OCI-LY3 (cell line): Measurements from ENCODE around the gene LIME1.

ENCODE experiments used
- H2AFZ ChIP-seq: fragments of 200-600, 300-600 bp; shearing (Covaris generic); 2 replicates; pipeline ENCODE4 v1.6.0; 2014; ENCODE audit warnings: antibody characterized with exemption, low read depth, low read length
- H3K27ac ChIP-seq: fragments of 200-600, 300-600 bp; sonication (generic); 2 replicates; pipeline ENCODE4 v1.5.1; 2014; ENCODE audit warnings: mild to moderate bottlenecking, low read length, moderate library complexity, mixed read lengths
- H3K27me3 ChIP-seq: fragments of 200-600, 300-600 bp; sonication (generic); 2 replicates; pipeline ENCODE4 v1.6.1; 2014; ENCODE audit warnings: low read depth, low read length, mixed read lengths
- H3K36me3 ChIP-seq: fragments of 200-600, 300-600 bp; sonication (generic); replicated peaks from 2 replicates; pipeline ENCODE3; 2014; ENCODE audit warnings: low read depth, low read length, mixed read lengths
- H3K4me1 ChIP-seq: fragments of 300-600, 200-600 bp; sonication (generic); 2 replicates; pipeline ENCODE4 v1.6.1; 2014; ENCODE audit warnings: low read length, mixed read lengths
- H3K4me2 ChIP-seq: fragments of 200-600, 300-600 bp; sonication (generic); 2 replicates; pipeline ENCODE4 v1.6.1; 2014; ENCODE audit warnings: low read length, mixed read lengths
- H3K4me3 ChIP-seq: fragments of 300-600, 200-600 bp; sonication (generic); 2 replicates; pipeline ENCODE4 v1.5.1; 2014; ENCODE audit warnings: antibody characterized with exemption, mild to moderate bottlenecking, low read length, moderate library complexity
- H3K79me2 ChIP-seq: fragments of 300-600, 200-600 bp; shearing (Covaris generic); 2 replicates; pipeline ENCODE4 v1.6.1; 2014; ENCODE audit warnings: mild to moderate bottlenecking, low read length, mixed read lengths
- H3K9ac ChIP-seq: fragments of 300-600, 200-600 bp; shearing (Covaris generic); 2 replicates; pipeline ENCODE4 v1.6.0; 2014; ENCODE audit warnings: mild to moderate bottlenecking, low read length, moderate library complexity
- H3K9me3 ChIP-seq: fragments of 200-600, 300-600 bp; shearing (Covaris generic); 2 replicates; pipeline ENCODE4 v1.6.1; 2014; ENCODE audit warnings: low read length, mixed read lengths; ENCODE audit not compliant: insufficient read depth
- H4K20me1 ChIP-seq: fragments of 200-600, 300-600 bp; sonication (generic); 2 replicates; pipeline ENCODE4 v1.6.1; 2016; ENCODE audit warnings: low read length, mixed read lengths; ENCODE audit not compliant: insufficient read depth
- CTCF ChIP-seq: fragments of 200-600, 300-600 bp; sonication (generic); IDR thresholded peaks from 2 replicates; pipeline ENCODE4 v1.5.1; 2014; ENCODE audit warnings: antibody characterized with exemption, low read length, low read depth
- EZH2phosphoT487 ChIP-seq: fragments of 200-600 bp; shearing (Covaris generic); IDR thresholded peaks from 2 replicates; pipeline ENCODE4 v1.6.1; 2018; ENCODE audit warnings: antibody characterized with exemption, mixed run types, low read depth

The LIME1 gene

GRCh38 chr20:63735859-63736718, at the start of gene LIME1:
Gene LIME1, plus strand, starts transcription at chr20:63736664. Its CDS starts 886 bp downstream, at chr20:63737550.
- H3K36me3 ChIP-seq, result peaks cover 18% of the 10 kb centered on the region
- no peak within 1 kb of the TSS for H2AFZ ChIP-seq
- no peaks in the 10 kb centered on the region for H3K27me3 ChIP-seq
- TF ChIP-seq CTCF (no peak; the same call in 1 of the 2 replicates), EZH2phosphoT487 (no peak)
- peak within 1 kb of the TSS; percentile 91 for H3K4me2 ChIP-seq
- H3K27ac ChIP-seq, result peak within 1 kb of the TSS; percentile 79
- peaks cover 47% of the 10 kb centered on the region for H3K4me1 ChIP-seq
- no peaks in the 10 kb centered on the region for H3K9me3 ChIP-seq
- peak within 1 kb of the TSS; percentile 78 for H3K4me3 ChIP-seq
- H3K9ac ChIP-seq, result peak within 1 kb of the TSS; percentile 77
- H3K79me2 ChIP-seq, result peaks cover 12% of the 10 kb centered on the region
- no peaks in the 10 kb centered on the region for H4K20me1 ChIP-seq

GRCh38 chr20:63687419-63688178, 48.9 kb upstream of the LIME1 start:
- Histone ChIP-seq H3K9ac (no peak overlapping the region), H3K9me3 (no peaks in the 10 kb centered on the region), H3K4me3 (no peak overlapping the region), H3K27ac (no peak overlapping the region), H3K27me3 (no peaks in the 10 kb centered on the region), H3K36me3 (no peaks in the 10 kb centered on the region), H3K4me2 (no peak overlapping the region), H4K20me1 (no peaks in the 10 kb centered on the region), H3K79me2 (no peaks in the 10 kb centered on the region), H3K4me1 (no peaks in the 10 kb centered on the region), H2AFZ (no peak overlapping the region)
- TF ChIP-seq EZH2phosphoT487 (no peak), CTCF (no peak)

- H3K9me3 ChIP-seq, result no peaks in the 10 kb centered on the region
- no peak for TF ChIP-seq EZH2phosphoT487
- no peak for TF ChIP-seq CTCF
- no peaks in the 10 kb centered on the region for H3K4me1 ChIP-seq
- no peaks in the 10 kb centered on the region for H3K79me2 ChIP-seq
- H3K36me3 ChIP-seq, result no peaks in the 10 kb centered on the region
- no peak overlapping the region for H3K4me3 ChIP-seq
- no peak overlapping the region for H3K9ac ChIP-seq
- no peak overlapping the region for H2AFZ ChIP-seq
- no peak overlapping the region for H3K4me2 ChIP-seq
- H4K20me1 ChIP-seq, result no peaks in the 10 kb centered on the region
- H3K27me3 ChIP-seq, result no peaks in the 10 kb centered on the region
- H3K27ac ChIP-seq, result no peak overlapping the region
Measured at GRCh38 chr20:63688228-63689045, 48.0 kb upstream of the LIME1 start.
